ENCODE results near the gene TMEM163.
"Not testable (repeated sequence)": the region's sequence is repeated elsewhere in the genome, so short reads cannot be mapped to it uniquely, and the experiment has no call there.

- TF ChIP-seq POLR2AphosphoS5, POLR2A, SPI1, TAF1 (IDR thresholded peaks at IDR 0.05; ENCODE audit: low read depth, low read length): not testable (repeated sequence)
Observed at GRCh38 chr2:134564955-134565354, 153.8 kb downstream of the TMEM163 start.
